Activated CD8-positive, alpha-beta memory T cell treated with anti-CD3 and anti-CD28 coated beads for 1 hour (primary cell): ENCODE results near the gene RBP3.

Source experiments
- DNase-seq, 2 donors: peaks; one replicate each; pipeline ENCODE4 v3.0.0-alpha.2; 2020; ENCODE audit warnings: low read depth in 1 of 2; ENCODE audit errors: extremely low read depth in 1 of 2

Gene RBP3

GRCh38 chr10:47348138-47348651 is at the start of gene RBP3:
Gene RBP3 (plus strand): TSS chr10:47348363. CDS start chr10:47348485, 122 bp downstream.
- no peak for DNase-seq

GRCh38 chr10:47298715-47299114 is 49.4 kb upstream of the RBP3 start:
- DNase-seq, result no peak

GRCh38 chr10:47299611-47300428 is 48.3 kb upstream of the RBP3 start, which contains the start of gene GDF10:
Gene GDF10 (plus strand): TSS chr10:47300197. CDS start chr10:47300652, 455 bp downstream.
- DNase-seq, result no peak

- no peak for DNase-seq
These were observed 47.7 kb upstream of the RBP3 start for GRCh38 chr10:47300429-47300931.

- no peak for DNase-seq
These were observed 46.3 kb upstream of the RBP3 start for GRCh38 chr10:47301833-47302232.

GRCh38 chr10:47303105-47303504 is 45.1 kb upstream of the RBP3 start:
- no peak for DNase-seq

GRCh38 chr10:47303866-47304265 is 44.3 kb upstream of the RBP3 start:
- DNase-seq, result no peak

GRCh38 chr10:47305566-47305965 is 42.6 kb upstream of the RBP3 start:
- DNase-seq, result no peak

GRCh38 chr10:47306387-47307210 is 41.6 kb upstream of the RBP3 start:
- DNase-seq, result no peak

GRCh38 chr10:47307381-47307780 is 40.8 kb upstream of the RBP3 start:
- no peak for DNase-seq

- no peak for DNase-seq
These were observed 39.4 kb upstream of the RBP3 start for GRCh38 chr10:47308775-47309174.

GRCh38 chr10:47309408-47310089 is 38.6 kb upstream of the RBP3 start:
- DNase-seq, result no peak

GRCh38 chr10:47310090-47310505 is 38.1 kb upstream of the RBP3 start:
- no peak for DNase-seq

- peak in 1 of 2 donors; percentile 19 for DNase-seq
These were observed 36.8 kb upstream of the RBP3 start for GRCh38 chr10:47311193-47311931.

GRCh38 chr10:47311932-47312662 is 36.1 kb upstream of the RBP3 start:
- DNase-seq, result peak; percentile 49 to 64

GRCh38 chr10:47312663-47312995 is 35.5 kb upstream of the RBP3 start:
- DNase-seq, result no peak

GRCh38 chr10:47314416-47314970 is 33.7 kb upstream of the RBP3 start:
- no peak for DNase-seq

- DNase-seq, result no peak
These were observed 32.7 kb upstream of the RBP3 start for GRCh38 chr10:47315421-47315820.

- no peak for DNase-seq
These were observed 32.0 kb upstream of the RBP3 start for GRCh38 chr10:47316131-47316530.
